ENCODE measurements around the gene OR1F1.

The OR1F1 gene

DNA sequence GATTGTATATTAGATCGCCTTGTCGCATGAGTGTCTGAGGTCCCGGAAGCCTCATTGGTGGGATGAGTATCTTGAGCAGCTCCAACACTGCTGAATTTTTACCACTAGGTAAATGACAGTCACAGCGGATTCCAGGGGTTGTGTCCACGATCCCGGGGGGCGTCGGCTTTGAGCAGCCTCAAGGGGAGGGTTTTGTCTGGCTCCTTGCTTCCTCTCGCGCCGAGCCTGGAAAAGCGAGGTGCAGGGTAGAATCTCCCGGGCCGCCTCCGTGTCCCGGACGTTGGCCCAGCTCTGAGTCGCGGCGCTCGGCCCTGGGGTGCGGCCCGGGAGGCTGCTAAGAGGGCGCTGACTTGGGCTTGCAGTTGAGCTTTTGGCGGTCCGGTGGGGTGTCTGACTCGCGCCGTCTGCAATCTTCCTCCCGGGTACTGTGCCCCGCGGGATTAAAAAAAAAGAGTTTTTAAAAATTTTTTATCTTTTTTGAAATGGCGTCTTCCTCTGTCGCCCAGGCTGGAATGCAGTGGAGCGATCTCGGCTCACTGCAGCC, 4.5 kb downstream of the OR1F1 start:
- H2AFZ ChIP-seq (ENCODE audit: low read depth, low read length, severe bottlenecking) = no peak overlapping the region
- H3K4me3 ChIP-seq (ENCODE audit: insufficient read depth, low read length, poor library complexity, severe bottlenecking) = no peak overlapping the region
- no peak overlapping the region for H3K4me2 ChIP-seq (ENCODE audit: low read depth, low read length, poor library complexity, severe bottlenecking)
- H3K36me3 ChIP-seq (ENCODE audit: low read length) = no peaks in the 10 kb centered on the region
- H3K9me2 ChIP-seq (replicated peaks; ENCODE audit: insufficient read depth, low read length) = no peaks in the 10 kb centered on the region
- no peaks in the 10 kb centered on the region for H3K9me3 ChIP-seq (ENCODE audit: insufficient read depth, low read length)
- H4K20me1 ChIP-seq (ENCODE audit: low read depth, low read length) = no peaks in the 10 kb centered on the region
- no peak overlapping the region for H3K27ac ChIP-seq (ENCODE audit: low read depth, low read length)
- no peak overlapping the region for H3K9ac ChIP-seq (ENCODE audit: low read length)
- no peaks in the 10 kb centered on the region for H3F3A ChIP-seq (ENCODE audit: insufficient read depth)
- no peaks in the 10 kb centered on the region for H3K79me2 ChIP-seq (ENCODE audit: insufficient read depth, low read length)
- peaks cover 5% of the 10 kb centered on the region; the same call in 1 of the 2 replicates for H3K27me3 ChIP-seq (ENCODE audit: low read length)
- no peak for TF ChIP-seq EZH2phosphoT487 (conservative IDR thresholded peaks at IDR 0.05; ENCODE audit: low read length)
- TF ChIP-seq, protein P1, sequence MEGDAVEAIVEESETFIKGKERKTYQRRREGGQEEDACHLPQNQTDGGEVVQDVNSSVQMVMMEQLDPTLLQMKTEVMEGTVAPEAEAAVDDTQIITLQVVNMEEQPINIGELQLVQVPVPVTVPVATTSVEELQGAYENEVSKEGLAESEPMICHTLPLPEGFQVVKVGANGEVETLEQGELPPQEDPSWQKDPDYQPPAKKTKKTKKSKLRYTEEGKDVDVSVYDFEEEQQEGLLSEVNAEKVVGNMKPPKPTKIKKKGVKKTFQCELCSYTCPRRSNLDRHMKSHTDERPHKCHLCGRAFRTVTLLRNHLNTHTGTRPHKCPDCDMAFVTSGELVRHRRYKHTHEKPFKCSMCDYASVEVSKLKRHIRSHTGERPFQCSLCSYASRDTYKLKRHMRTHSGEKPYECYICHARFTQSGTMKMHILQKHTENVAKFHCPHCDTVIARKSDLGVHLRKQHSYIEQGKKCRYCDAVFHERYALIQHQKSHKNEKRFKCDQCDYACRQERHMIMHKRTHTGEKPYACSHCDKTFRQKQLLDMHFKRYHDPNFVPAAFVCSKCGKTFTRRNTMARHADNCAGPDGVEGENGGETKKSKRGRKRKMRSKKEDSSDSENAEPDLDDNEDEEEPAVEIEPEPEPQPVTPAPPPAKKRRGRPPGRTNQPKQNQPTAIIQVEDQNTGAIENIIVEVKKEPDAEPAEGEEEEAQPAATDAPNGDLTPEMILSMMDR (IDR thresholded peaks at IDR 0.05; ENCODE audit: insufficient read depth, low read length, poor library complexity, severe bottlenecking) = no peak

DNA sequence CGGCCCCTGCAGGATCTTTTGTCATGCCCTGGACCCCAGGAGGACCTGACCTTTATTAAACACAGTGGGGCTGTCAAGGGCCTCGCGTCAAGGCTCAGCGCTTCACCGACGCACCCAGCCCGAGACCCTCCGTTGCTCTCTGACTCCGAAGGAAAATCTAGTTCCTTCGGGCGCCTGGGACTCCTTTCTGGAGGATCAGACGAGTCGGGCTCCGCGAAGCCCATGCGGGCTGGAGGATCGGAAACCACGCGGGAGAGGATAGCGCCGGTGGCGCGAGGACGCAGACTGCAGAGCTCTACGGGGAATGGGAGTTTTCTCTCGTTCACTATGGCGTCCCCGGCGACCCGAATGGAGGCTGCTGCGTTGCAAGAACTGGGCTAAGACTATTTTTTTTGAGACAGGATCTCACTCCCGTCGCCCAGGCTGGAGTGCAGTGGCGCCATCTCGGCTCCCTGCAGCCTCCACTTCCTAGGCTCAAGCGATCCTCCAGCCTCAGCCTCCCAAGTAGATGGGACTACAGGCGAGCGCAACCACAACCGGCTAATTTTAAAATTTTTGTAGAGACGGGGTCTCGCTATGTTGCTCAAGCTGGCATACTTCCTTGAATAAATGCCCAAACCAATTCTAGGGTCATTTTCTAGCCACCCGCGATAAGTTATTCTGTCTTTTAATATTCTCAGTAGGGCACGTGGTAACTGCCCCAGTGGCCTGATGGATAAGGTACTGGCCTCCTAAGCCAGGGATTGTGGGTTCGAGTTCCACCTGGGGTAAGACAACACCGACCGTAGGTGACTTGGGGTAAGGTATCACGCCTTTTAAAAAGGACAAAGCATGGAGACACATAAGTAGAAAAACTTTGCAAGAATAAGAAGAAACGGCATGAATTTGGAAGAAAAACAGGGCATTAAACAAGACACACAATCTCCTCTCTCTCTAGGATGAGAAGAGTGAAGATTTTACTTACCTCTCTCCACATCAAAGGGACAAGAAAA, 5.5 kb downstream of the OR1F1 start:
- Histone ChIP-seq H2AFZ (ENCODE audit: low read depth, low read length, severe bottlenecking) (no peak overlapping the region), H3K9ac (ENCODE audit: low read length) (no peak overlapping the region), H3K9me3 (ENCODE audit: insufficient read depth, low read length) (no peaks in the 10 kb centered on the region), H3K36me3 (ENCODE audit: low read length) (no peaks in the 10 kb centered on the region), H3K79me2 (ENCODE audit: insufficient read depth, low read length) (no peaks in the 10 kb centered on the region), H3K27me3 (ENCODE audit: low read length) (peaks cover 5% of the 10 kb centered on the region; the same call in 1 of the 2 replicates), H3F3A (ENCODE audit: insufficient read depth) (no peaks in the 10 kb centered on the region), H3K4me3 (ENCODE audit: insufficient read depth, low read length, poor library complexity, severe bottlenecking) (no peak overlapping the region), H3K9me2 (replicated peaks; ENCODE audit: insufficient read depth, low read length) (no peaks in the 10 kb centered on the region), H4K20me1 (ENCODE audit: low read depth, low read length) (no peaks in the 10 kb centered on the region), H3K27ac (ENCODE audit: low read depth, low read length) (no peak overlapping the region), H3K4me2 (ENCODE audit: low read depth, low read length, poor library complexity, severe bottlenecking) (no peak overlapping the region)
- TF ChIP-seq, protein P1 (IDR thresholded peaks at IDR 0.05; ENCODE audit: insufficient read depth, low read length, poor library complexity, severe bottlenecking) = no peak
- TF ChIP-seq EZH2phosphoT487 (conservative IDR thresholded peaks at IDR 0.05; ENCODE audit: low read length) = no peak

DNA sequence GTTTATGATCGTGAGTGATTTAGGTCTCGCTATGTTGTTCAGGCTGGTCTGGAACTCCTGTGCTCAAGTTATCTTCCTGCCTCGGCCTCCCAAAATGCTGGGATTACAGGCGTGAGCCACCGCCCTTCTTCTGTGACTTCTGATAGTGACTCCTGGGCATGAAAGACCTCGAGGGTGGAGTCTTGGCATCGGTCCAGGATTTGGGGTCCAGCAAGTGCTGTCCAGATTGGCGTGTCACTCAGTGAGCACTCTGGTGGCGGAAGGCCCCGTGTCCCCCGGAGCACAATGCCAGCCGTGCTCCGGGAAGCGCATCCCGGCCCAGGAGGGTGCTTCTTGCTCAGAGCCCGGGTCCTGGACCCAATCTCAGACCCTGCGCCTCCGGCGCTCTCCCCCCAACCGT, 6.8 kb downstream of the OR1F1 start:
- Histone ChIP-seq H3K4me2 (ENCODE audit: low read depth, low read length, poor library complexity, severe bottlenecking) (no peak overlapping the region), H3K27ac (ENCODE audit: low read depth, low read length) (no peak overlapping the region), H3K4me3 (ENCODE audit: insufficient read depth, low read length, poor library complexity, severe bottlenecking) (no peak overlapping the region), H4K20me1 (ENCODE audit: low read depth, low read length) (no peaks in the 10 kb centered on the region), H3K9ac (ENCODE audit: low read length) (no peak overlapping the region), H2AFZ (ENCODE audit: low read depth, low read length, severe bottlenecking) (no peak overlapping the region), H3K9me3 (ENCODE audit: insufficient read depth, low read length) (no peaks in the 10 kb centered on the region), H3K9me2 (replicated peaks; ENCODE audit: insufficient read depth, low read length) (no peaks in the 10 kb centered on the region), H3K36me3 (ENCODE audit: low read length) (no peaks in the 10 kb centered on the region), H3K27me3 (ENCODE audit: low read length) (peaks cover 5% of the 10 kb centered on the region; the same call in 1 of the 2 replicates), H3K79me2 (ENCODE audit: insufficient read depth, low read length) (no peaks in the 10 kb centered on the region), H3F3A (ENCODE audit: insufficient read depth) (no peaks in the 10 kb centered on the region)
- TF ChIP-seq, protein P1 (IDR thresholded peaks at IDR 0.05; ENCODE audit: insufficient read depth, low read length, poor library complexity, severe bottlenecking) = no peak

Measured in SU-DHL-6 (cell line).